Gastrocnemius medialis (tissue), 4 donors: ENCODE data around the gene ABHD13. TPM values are rescaled to one million over a fixed set of nuclear protein-coding genes. Genes with fewer than 3 reads are reported as not detected.
"Not testable (repeated sequence)": the region's sequence is repeated elsewhere in the genome, so short reads cannot be mapped to it uniquely, and the experiment has no call there.

Experiments
- ATAC-seq, 2 donors: fragments of 150-250 bp; one replicate each; pipeline ENCODE4 v1.9.1; 2016
- DNase-seq, 2 donors: peaks; one replicate each; pipeline ENCODE4 v3.0.0-alpha.2; 2019
- H3K27ac ChIP-seq, 4 donors: fragments of 200-600 bp; sonication (generic); 1 replicate in 1 of 4; 2 replicates in 3 of 4; pipeline ENCODE4 v1.5.1; 2016 to 2018; ENCODE audit warnings: mild to moderate bottlenecking in 2 of 4, moderate library complexity in 1 of 4
- H3K27me3 ChIP-seq, 3 donors: fragments of 200-600 bp; sonication (generic) in 2 of 3; 1 replicate in 1 of 3; 2 replicates in 2 of 3; pipeline versions ENCODE4 v1.5.1 to v1.6.0; 2016 to 2019; ENCODE audit warnings: mild to moderate bottlenecking in 1 of 3, moderate library complexity in 1 of 3
- H3K36me3 ChIP-seq, 2 donors: fragments of 200-600 bp; sonication (generic) in 1 of 2; one replicate each; pipeline ENCODE4 v1.5.1; 2017 to 2018
- H3K4me1 ChIP-seq, 2 donors: fragments of 200-600 bp; sonication (generic) in 1 of 2; one replicate each; pipeline ENCODE4 v1.5.1; 2016 to 2017; ENCODE audit warnings: mild to moderate bottlenecking in 2 of 2
- H3K4me3 ChIP-seq, 4 donors: fragments of 200-600 bp; sonication (generic) in 3 of 4; 1 replicate in 1 of 4; 2 replicates in 3 of 4; pipeline ENCODE4 v1.5.1; 2016 to 2019; ENCODE audit warnings: mild to moderate bottlenecking in 2 of 4
- H3K9me3 ChIP-seq, 3 donors: fragments of 200-600 bp; sonication (generic) in 2 of 3; 1 replicate in 1 of 3; 2 replicates in 2 of 3; pipeline ENCODE4 v1.5.1; 2016 to 2019
- CTCF ChIP-seq, 5 experiments: fragments of 450-650 bp in 3 of 5; fragments of 200-600 bp in 2 of 5; sonication (generic) in 2 of 5; IDR thresholded peaks in 4 of 5; conservative IDR thresholded peaks in 1 of 5; 1 replicate in 4 of 5; 2 replicates in 1 of 5; pipeline ENCODE4 v1.5.1; 2016 to 2019; ENCODE audit warnings: antibody characterized with exemption in 5 of 5, mild to moderate bottlenecking in 3 of 5, moderate library complexity in 3 of 5
- POLR2A ChIP-seq, 2 donors: fragments of 450-650 bp; IDR thresholded peaks; one replicate each; pipeline ENCODE4 v1.6.1; 2017; ENCODE audit warnings: antibody characterized with exemption in 2 of 2, mild to moderate bottlenecking in 2 of 2, moderate library complexity in 2 of 2
- in situ Hi-C, 4 donors: fragments of 200-750 bp; cut with MboI; loops; one replicate each; pipeline versions ENCODE4 v1.15.0 to v1.8.0; 2017; ENCODE audit warnings: low sequenced_read_pairs in 4 of 4
- intact Hi-C: fragments of 100-400 bp; cut with DNase I; formaldehyde crosslinking; loops from one replicate; pipeline ENCODE4 v1.15.1; 2023; ENCODE audit warnings: low total_unique reads
- total RNA-seq, 4 donors: library from RNA; depleted of rRNA; stranded (reverse); fragments of >200 nt; gene quantifications; one replicate each; pipeline versions ENCODE4 v1.1.0 to v1.2.3, GENCODE V29; 2016

Gene ABHD13
- total RNA-seq, 4 donors from 2014 or later: 4.8 to 15.5 (median 6.9) TPM

DNA sequence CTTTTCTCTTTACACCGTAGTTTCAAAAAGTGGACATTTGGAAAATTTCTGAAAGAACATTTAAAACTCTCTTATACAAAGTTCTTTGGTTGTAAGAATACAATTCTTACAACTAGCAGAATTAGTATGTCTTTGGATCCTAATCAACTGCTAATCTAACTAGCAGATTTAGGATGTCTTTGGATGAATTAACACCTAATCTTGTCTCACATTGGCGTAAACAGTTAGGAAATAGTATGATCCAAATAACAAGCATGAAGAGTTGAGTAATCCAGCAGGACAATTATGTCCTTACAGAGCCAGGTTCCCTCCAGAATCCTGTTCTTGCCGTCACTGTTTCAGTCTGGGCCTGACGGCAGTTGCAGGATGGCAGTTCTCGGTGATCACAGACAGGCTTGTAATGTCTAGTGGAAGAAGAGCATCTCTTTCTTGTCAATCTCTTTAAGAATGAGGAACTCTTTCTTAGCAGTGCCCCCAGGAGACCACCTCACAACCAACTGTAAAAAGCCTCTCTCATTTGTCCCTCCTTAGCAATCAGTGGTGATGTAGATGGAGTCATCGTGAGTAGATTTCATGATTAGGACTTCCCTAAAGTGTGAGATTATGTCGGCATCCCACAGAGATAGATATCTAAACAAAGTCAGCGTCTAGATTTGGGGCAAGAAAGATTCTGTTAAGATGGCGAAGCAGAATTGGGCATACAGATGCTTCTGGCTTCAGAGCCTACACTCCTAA lies 45.6 kb downstream of the ABHD13 start:
- no peak for TF ChIP-seq CTCF (IDR thresholded peaks at IDR 0.05 in 4 of 5, conservative IDR thresholded peaks at IDR 0.05 in 1 of 5)
- TF ChIP-seq POLR2A (IDR thresholded peaks at IDR 0.05): no peak
- intact Hi-C loops: no loop called here

DNA sequence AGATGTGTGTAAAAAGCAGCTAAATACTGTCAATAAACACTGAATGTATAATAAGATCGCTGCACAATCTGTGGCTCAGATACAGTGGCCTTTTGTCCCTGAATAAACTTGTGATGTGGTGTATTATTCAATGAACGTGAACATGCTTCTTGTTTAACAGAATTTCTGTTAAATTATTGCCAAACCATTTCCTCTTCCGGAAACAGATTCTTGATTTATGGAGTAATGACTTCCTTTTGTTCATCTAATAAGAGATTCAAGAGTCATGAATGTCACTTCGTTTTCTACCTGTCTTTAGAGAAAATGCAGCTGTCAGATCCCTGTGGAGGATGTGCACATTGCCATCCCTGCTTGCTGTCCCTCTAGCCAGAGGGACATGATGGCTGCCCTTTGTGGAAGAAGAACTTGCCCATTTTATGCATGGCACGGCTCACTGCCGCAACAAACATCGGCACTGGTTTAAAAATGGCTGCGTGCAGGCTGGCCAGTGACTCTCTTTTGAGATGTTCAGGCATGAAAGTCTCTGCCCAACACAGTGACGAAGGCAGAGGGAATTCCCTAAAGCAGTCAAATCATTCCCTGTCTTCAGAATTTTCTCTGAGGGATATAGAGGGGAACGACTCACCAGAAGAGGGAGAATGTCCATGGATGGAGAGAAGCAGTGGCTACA lies 48.3 kb downstream of the ABHD13 start:
- H3K27me3 ChIP-seq: no peaks in the 10 kb centered on the region
- no peak overlapping the region for H3K4me3 ChIP-seq
- DNase-seq (no peak), ATAC-seq (no peak)
- TF ChIP-seq CTCF (IDR thresholded peaks at IDR 0.05 in 4 of 5, conservative IDR thresholded peaks at IDR 0.05 in 1 of 5) (no peak), POLR2A (IDR thresholded peaks at IDR 0.05) (no peak)
- in situ Hi-C loops: no loop called here
- H3K36me3 ChIP-seq: no peaks in the 10 kb centered on the region
- H3K4me1 ChIP-seq: peaks cover 0 to 8% of the 10 kb centered on the region in 2 donors
- intact Hi-C loops: no loop called here
- no peaks in the 10 kb centered on the region for H3K9me3 ChIP-seq
- H3K27ac ChIP-seq: no peak overlapping the region

More for the DNA sequence above, 45.6 kb downstream of the ABHD13 start:
- DNase-seq (no peak), ATAC-seq (no peak)
- Histone ChIP-seq H3K9me3 (no peaks in the 10 kb centered on the region), H3K27me3 (no peaks in the 10 kb centered on the region), H3K4me3 (no peak overlapping the region), H3K27ac (no peak overlapping the region), H3K4me1 (no peaks in the 10 kb centered on the region), H3K36me3 (no peaks in the 10 kb centered on the region)
- in situ Hi-C loops: no loop called here

DNA sequence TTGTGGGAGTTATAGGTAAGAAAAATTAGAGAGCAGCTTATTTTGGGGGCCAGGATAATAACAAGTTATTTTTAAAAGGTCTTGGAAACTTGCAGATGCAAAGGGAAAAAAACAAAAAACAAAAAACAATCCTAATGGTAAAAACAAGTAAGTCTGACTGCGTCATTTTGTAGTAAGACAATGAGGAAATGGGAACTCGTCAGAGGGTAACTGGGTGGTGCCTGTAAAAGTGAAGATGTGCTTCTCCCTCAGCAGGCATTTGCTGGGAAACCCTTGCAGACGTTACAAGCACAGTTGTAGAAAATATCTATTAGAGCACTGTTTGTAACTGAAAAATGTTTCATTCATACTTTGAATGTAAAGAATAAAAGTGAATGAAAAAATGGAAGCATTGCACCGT lies 49.2 kb downstream of the ABHD13 start:
- no peak overlapping the region for H3K27ac ChIP-seq
- intact Hi-C loops (no loop called here), in situ Hi-C loops (no loop called here)
- no peaks in the 10 kb centered on the region for H3K27me3 ChIP-seq
- no peak for DNase-seq
- H3K4me1 ChIP-seq: peaks cover 0 to 8% of the 10 kb centered on the region in 2 donors
- no peak for ATAC-seq
- TF ChIP-seq POLR2A (IDR thresholded peaks at IDR 0.05) (no peak), CTCF (IDR thresholded peaks at IDR 0.05 in 4 of 5, conservative IDR thresholded peaks at IDR 0.05 in 1 of 5) (no peak)
- H3K36me3 ChIP-seq: no peaks in the 10 kb centered on the region
- H3K4me3 ChIP-seq: no peak overlapping the region
- no peaks in the 10 kb centered on the region for H3K9me3 ChIP-seq

- H3K4me3 ChIP-seq, ATAC-seq, H3K4me1 ChIP-seq, intact Hi-C loops, H3K9me3 ChIP-seq, in situ Hi-C loops, DNase-seq, H3K27ac ChIP-seq, H3K36me3 ChIP-seq, H3K27me3 ChIP-seq: not testable (repeated sequence)
These were observed 49.7 kb downstream of the ABHD13 start for GRCh38 chr13:108267855-108268254.

DNA sequence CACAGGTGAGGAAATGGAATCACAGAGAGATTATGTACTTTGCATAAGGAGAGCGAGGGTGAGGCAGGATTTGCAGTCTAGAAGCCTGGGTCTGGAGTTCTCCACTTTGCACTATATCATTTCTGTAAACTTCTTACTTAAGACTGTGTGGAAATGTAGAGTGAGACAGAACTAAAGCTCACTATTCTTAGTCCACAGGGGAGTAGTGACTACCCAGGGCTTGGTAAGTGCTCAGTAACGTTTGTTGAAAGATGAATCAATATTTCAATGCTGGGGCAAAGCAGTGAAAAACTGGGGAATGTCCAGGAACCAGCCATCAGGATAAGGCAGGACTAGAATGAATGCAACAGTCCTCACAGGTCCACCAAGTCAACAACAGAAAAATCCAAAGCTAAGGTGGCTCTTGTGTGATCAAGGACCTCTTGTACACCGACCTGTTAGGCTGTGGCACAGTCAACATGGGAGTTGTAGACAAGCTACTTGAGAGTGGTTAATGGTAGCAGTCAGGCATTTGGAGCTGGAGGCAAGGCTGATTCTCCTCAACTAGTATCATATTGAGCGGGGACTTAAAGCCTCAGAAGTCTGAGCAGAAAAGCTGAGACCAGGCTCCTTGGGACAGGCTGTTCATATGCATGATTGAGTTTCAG lies 50.4 kb downstream of the ABHD13 start:
- in situ Hi-C loops (no loop called here), intact Hi-C loops (no loop called here)
- H3K27ac ChIP-seq: peak overlapping the region in 1 of 4 donors; percentile 35
- no peaks in the 10 kb centered on the region for H3K36me3 ChIP-seq
- peaks cover 0 to 8% of the 10 kb centered on the region in 2 donors for H3K4me1 ChIP-seq
- DNase-seq (no peak), ATAC-seq (no peak)
- H3K4me3 ChIP-seq: no peak overlapping the region
- TF ChIP-seq CTCF (IDR thresholded peaks at IDR 0.05 in 4 of 5, conservative IDR thresholded peaks at IDR 0.05 in 1 of 5): no peak
- TF ChIP-seq POLR2A (IDR thresholded peaks at IDR 0.05): no peak
- no peaks in the 10 kb centered on the region for H3K27me3 ChIP-seq
- no peaks in the 10 kb centered on the region for H3K9me3 ChIP-seq
